ENCODE results near the gene UBL7.

DNA sequence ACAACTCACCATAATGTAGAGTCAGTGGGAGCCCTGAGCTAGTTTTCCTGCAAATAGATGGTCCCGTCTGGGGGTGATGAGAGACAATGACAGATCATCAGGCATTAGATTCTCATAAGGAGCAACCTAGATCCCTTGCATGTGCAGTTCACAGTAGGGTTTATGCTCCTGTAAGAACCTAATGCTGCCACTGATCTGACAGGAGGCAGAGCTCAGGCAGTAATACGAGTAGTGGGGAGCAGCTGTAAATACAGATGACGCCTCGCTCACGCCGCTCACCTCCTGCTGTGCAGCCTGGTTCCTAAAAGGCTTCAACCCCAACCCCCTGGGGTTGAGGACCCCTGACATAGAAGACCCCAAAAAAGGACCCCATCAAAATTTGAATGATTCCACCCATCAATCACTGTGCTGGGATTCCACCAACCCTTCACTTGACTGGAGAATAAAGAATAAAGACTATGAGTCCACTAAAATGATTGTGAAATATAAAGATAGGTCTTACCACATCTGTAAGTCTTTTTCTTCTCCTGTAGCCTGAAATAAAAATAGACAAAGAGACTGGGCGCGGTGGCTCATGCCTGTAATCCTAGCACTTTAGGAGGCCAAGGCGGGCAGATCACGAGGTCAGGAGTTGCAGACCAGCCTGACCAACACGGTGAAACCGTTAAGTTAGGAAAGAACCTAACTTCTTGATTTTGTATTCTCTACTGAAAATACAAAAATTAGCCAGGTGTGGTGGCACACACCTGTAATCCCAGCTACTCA, 9.9 kb upstream of the UBL7 start:
- no peak for TF ChIP-seq EZH2 (IDR thresholded peaks at IDR 0.05; ENCODE audit: insufficient read depth, poor library complexity, severe bottlenecking)
- no peak for TF ChIP-seq EZH2phosphoT487 (IDR thresholded peaks at IDR 0.05; ENCODE audit: insufficient read depth, low read depth)

Measured in GM23248 (cell line).